ENCODE results near the gene CDK15.
"Not testable (repeated sequence)": the region's sequence is repeated elsewhere in the genome, so short reads cannot be mapped to it uniquely, and the experiment has no call there.

CDK15 gene

GRCh38 chr2:201790989-201791388 lies 15.3 kb upstream of the CDK15 start:
- DNase-seq, result no peak

- no peak for DNase-seq
Measured at GRCh38 chr2:201793631-201794030, 12.7 kb upstream of the CDK15 start.

DNA sequence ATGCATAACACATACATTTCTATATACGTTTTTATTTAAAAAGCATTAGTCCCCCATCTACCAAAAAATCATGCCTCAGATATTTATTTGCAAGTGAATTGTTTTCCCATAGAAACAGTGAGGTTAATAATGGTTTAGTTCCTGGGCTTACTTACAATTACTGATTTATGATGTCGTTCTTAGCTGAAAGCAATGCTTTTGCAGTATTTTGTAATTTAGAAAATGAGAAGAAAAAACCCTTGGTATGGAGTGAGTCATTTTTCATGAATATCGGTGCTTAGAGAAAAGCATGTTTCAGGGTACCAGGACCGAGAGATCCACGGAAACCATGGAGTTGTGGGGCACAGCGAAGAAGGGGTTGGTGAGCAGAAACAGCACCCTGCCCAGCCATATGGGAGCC lies 12.0 kb upstream of the CDK15 start:
- DNase-seq, result no peak

GRCh38 chr2:201795607-201796477 lies 10.5 kb upstream of the CDK15 start:
- no peak for DNase-seq

GRCh38 chr2:201796478-201796865 lies 9.9 kb upstream of the CDK15 start:
- DNase-seq, result no peak

- DNase-seq, result no peak
Measured at GRCh38 chr2:201797175-201797840, 9.0 kb upstream of the CDK15 start.

DNA sequence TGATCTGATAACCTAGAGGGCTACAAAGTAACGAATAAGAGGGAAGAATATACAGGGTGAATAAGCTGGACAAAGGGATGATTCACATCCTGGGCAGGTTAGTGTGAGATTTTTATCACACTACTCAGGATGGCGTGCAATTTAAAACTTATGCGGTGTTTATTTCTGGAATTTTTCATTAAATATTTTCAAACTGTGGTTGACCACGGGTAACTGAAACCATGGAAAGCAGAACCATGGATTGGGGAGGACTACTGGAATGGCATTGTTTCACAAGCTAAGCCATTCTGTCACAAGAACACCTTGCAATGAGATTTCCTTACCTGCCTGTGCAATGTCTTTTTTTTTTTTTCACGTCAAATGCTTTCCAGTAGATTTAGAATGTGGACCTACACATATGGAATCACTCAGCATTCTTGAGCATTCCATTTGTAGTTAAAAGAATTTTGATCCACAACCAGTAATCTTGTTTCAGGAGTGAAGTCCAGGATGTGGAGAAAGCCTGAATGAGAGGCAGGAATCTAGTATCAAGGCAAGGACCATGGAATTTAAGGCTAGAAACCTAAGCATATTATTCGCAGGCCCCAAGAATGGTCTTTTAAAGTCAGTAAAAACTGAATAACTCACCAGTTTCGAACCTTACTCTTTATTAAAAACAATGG lies 8.0 kb upstream of the CDK15 start:
- DNase-seq, result no peak

DNA sequence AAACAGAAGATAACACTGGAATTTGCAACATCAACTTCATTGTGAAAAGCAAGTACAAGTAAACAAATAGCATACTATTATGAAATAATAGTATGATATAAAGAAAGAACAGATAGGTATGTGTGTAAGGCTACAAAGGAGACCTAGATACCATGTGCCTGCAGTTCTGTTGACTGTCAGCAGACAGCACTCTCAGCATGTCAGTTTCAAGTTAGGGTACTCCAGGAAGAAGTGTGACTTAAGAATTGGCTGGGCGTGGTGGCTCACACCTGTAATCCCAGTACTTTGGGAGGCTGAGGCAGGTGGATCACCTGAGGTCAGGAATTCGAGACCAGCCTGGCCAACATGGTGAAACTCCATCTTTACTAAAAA lies 7.4 kb upstream of the CDK15 start:
- DNase-seq, result not testable (repeated sequence)

GRCh38 chr2:201807452-201807999 lies 1.2 kb downstream of the CDK15 start:
- no peak for DNase-seq

DNA sequence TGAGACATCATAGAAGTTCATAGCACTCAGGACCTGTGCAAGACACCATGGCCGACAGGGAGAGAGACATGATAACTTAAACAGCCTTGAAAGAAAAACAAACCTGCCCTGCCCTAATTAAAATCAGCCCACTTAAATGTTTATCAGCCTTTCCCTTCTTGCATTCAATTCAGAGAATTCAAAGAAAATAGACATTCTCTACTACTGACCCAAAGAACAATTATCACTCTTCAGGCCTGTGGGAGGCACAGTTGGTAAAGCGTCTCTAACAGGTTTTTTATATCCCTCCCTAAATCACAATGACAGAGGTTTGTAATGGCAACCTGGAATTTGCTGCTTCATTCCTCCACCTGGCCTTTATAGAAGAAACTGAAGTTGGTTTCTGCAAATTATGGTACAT lies 1.7 kb downstream of the CDK15 start:
- DNase-seq, result no peak

DNA sequence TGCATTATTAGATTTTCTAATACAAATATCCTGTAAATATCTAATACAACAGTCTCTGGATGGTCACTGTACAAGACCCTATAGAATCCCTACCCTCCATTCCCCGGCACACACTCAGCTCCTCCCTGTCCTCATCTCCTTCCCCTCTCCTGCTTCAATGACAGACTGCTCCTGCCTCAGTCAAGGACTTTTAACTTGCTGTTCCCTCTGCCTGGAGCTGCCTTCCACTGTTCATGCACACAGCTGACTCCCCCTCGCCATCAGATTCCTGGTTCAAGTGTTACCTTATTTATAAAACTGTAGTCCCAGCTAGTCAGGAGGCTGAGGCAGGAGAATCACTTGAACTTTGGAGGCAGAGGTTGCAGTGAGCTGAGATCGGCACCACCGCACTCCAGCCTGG lies 3.3 kb downstream of the CDK15 start:
- no peak for DNase-seq

- not testable (repeated sequence) for DNase-seq
Measured at GRCh38 chr2:201810604-201811003, 4.3 kb downstream of the CDK15 start.

DNA sequence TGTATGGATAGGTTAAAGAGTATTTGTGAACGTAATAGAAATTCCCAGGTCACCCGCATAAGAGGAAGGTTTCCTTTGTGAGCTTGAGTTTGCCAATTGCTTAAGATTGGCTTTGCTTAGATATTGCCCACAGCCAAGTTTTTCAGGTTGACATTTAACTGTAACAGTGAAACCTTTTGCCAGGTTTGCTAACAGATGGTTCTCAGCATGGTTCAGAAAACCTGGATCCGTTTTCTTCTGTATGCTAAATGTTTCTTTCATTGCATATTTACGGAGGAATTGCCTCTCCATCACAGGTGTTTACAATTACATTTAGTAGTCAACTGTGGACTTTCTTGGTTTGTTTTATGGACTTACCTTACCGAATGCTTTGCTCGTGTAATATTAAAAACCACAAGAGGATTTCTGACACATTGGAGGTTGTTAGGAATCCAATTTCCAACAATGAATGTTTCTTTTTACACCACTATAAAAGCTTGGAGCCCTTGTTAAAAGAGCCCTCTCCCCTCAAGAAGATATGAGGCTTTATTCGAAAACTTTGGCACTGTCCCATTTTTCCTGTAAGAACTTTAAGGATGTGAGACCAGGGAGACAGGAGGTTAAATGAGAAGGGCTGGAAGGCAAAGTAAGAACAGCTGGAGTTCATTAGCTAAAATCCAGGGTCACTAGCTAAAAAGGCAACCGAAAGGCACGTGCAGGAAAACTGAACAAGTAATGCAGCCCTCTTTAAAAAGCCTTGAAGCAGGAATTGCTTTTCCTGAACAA lies 7.8 kb downstream of the CDK15 start:
- no peak for DNase-seq

DNA sequence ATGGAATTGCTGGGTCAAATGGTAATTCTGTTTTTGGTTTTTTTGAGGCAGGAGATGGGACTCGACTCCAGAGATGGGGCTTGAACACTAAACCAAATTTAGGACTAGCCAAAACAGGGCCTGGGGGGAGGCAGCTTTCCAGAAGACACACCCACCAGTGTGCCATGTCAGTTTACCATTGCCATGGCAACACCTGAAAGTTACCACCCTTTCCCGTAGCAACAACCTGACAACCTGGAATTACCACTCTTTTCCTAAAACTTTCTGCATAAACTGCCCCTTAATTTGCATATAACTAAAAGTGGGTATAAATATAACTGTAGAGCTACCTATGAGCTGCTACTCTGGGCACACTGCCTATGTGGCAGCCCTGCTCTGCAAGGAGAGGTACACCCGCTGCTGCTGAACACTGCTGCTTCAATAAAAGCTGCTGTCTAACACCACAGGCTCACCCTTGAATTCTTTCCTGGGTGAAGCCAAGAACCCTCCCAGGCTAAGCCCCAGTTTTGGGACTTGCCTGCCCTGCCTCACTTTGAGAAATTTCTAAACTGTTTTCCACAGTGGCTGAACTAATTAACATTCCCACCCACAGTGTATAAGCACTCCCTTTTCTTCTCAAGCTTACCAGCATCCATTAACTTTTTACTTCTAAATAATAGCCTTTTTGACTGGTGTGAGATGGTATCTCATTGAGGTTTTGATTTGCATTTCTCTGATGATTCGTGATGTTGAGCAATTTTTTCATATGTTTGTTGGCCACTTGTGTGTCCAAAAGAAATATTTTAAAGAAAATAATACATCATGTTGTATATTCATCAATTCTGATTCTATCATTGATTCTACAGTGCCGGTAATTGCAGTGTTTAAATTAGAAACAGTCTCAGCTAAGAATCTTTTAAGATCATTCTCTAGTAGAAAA lies 10.6 kb downstream of the CDK15 start:
- no peak for DNase-seq

- no peak for DNase-seq
Measured at GRCh38 chr2:201820383-201821007, 14.2 kb downstream of the CDK15 start.

DNA sequence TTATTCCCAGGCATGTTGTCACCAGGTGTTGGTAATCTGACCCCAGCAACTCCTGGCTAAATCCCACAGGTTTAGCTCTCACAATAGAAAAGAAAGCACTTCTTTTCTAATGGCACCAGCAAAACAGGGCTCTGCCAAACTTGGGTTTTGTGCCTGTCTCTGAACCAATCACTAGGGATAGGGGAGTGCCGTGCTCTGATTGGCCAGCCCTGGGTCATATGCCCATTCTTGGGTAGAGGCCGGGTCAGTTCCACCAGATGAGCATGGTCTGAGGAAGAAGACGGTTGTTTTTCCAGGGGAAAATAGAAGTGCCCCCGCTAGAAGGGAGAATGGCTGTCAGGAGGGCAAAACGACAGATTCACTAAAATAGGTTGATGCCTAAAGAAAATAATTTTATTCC lies 14.7 kb downstream of the CDK15 start:
- no peak for DNase-seq

- no peak for DNase-seq
Measured at GRCh38 chr2:201824212-201824611, 17.9 kb downstream of the CDK15 start.

DNA sequence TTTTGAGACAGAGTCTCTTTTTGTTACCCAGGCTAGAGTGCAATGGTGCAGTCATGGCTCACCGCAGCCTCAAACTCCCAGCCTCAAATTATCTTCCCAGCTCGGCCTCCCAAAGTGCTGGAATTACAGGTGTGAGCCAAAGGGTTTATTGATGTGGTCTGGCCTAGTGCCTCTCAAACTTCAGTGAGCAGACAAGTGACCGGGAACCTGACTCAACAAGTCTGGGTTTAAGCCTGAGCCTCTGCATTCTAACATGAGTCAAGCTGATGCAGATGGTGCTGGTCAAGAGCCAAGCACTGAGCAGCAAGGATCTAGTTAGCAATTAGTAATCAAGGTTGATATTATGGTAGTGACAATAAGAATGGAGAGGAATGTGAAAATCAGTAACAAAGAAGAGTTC lies 21.3 kb downstream of the CDK15 start:
- DNase-seq, result no peak

- no peak for DNase-seq
Measured at GRCh38 chr2:201828220-201828619, 21.9 kb downstream of the CDK15 start.

GRCh38 chr2:201830666-201831065 lies 24.3 kb downstream of the CDK15 start:
- DNase-seq, result no peak

- no peak for DNase-seq
Measured at GRCh38 chr2:201831469-201831868, 25.1 kb downstream of the CDK15 start.
